Fibroblast of lung (primary cell): Measurements from ENCODE around the gene GRAMD2A. TPM values are rescaled to one million over a fixed set of nuclear protein-coding genes. Genes with fewer than 3 reads are reported as not detected.

Source experiments
- DNase-seq, 2 donors: peaks; one replicate each; pipeline versions ENCODE4 v3.0.0 to v3.0.0-alpha.2; 2010; ENCODE audit warnings: low read depth in 2 of 2
- H2AFZ ChIP-seq: 2 replicates; pipeline ENCODE4 v1.5.1; 2012; ENCODE audit warnings: low read length, control low read depth, inconsistent platforms
- H3K27ac ChIP-seq: 2 replicates; pipeline ENCODE4 v1.5.1; 2011; ENCODE audit warnings: low read length, control low read depth; ENCODE audit not compliant: insufficient read depth
- H3K27me3 ChIP-seq: 2 replicates; pipeline ENCODE4 v1.5.1; 2011; ENCODE audit warnings: mild to moderate bottlenecking, low read length; ENCODE audit not compliant: control insufficient read depth, insufficient read depth
- H3K36me3 ChIP-seq: 2 replicates; pipeline ENCODE4 v1.5.1; 2011; ENCODE audit warnings: low read length; ENCODE audit not compliant: control insufficient read depth, insufficient read depth
- H3K4me1 ChIP-seq: 2 replicates; pipeline ENCODE4 v1.5.1; 2011; ENCODE audit warnings: low read length; ENCODE audit not compliant: control insufficient read depth, insufficient read depth; ENCODE audit errors: extremely low read depth
- H3K4me2 ChIP-seq: 2 replicates; pipeline ENCODE4 v1.5.1; 2011; ENCODE audit warnings: low read length, control low read depth; ENCODE audit not compliant: insufficient read depth; ENCODE audit errors: extremely low read depth
- H3K4me3 ChIP-seq, 4 experiments: fragments of 200-600 bp in 1 of 4; sonication (generic) in 1 of 4; replicated peaks in 1 of 4; 2 replicates each; pipeline ENCODE4 v1.5.1; 2011 to 2016; ENCODE audit warnings: low read length in 4 of 4, low read depth in 3 of 4, mild to moderate bottlenecking in 3 of 4, control low read depth in 2 of 4, inconsistent platforms in 1 of 4, mixed read lengths in 1 of 4; ENCODE audit not compliant: insufficient read depth in 1 of 4; ENCODE audit errors: control extremely low read depth in 1 of 4
- H3K79me2 ChIP-seq: 2 replicates; pipeline ENCODE4 v1.5.1; 2012; ENCODE audit warnings: mild to moderate bottlenecking, low read length, inconsistent platforms; ENCODE audit not compliant: control insufficient read depth, insufficient read depth
- H3K9ac ChIP-seq: 2 replicates; pipeline ENCODE4 v1.5.1; 2011; ENCODE audit warnings: mild to moderate bottlenecking, low read length, control low read depth; ENCODE audit not compliant: insufficient read depth
- H3K9me3 ChIP-seq: 2 replicates; pipeline ENCODE4 v1.5.1; 2012; ENCODE audit warnings: low read depth, low read length; ENCODE audit not compliant: control insufficient read depth, insufficient read depth
- H4K20me1 ChIP-seq: 2 replicates; pipeline ENCODE4 v1.5.1; 2011; ENCODE audit warnings: low read length; ENCODE audit not compliant: control insufficient read depth, insufficient read depth; ENCODE audit errors: extremely low read depth
- CTCF ChIP-seq, 2 donors: IDR thresholded peaks in 1 of 2; conservative IDR thresholded peaks in 1 of 2; 1 replicate in 1 of 2; 2 replicates in 1 of 2; pipeline ENCODE4 v1.5.1; 2011 to 2012; ENCODE audit warnings: low read length in 2 of 2, control low read depth in 1 of 2, inconsistent platforms in 1 of 2, low read depth in 1 of 2, mild to moderate bottlenecking in 1 of 2
- EZH2 ChIP-seq: IDR thresholded peaks from 2 replicates; pipeline ENCODE4 v1.5.1; 2012; ENCODE audit warnings: low read length, control low read depth, mild to moderate bottlenecking; ENCODE audit errors: missing control alignments
- polyA plus RNA-seq, 2 donors: library from polyadenylated mRNA; depleted of rRNA in 1 of 2; stranded (reverse) in 1 of 2; unstranded in 1 of 2; fragments of >200 nt; gene quantifications; 2 replicates each; pipeline ENCODE4 v1.2.1, GENCODE V29; 2011 to 2012; ENCODE audit warnings: missing spikeins in 1 of 2
- total RNA-seq: library from RNA; depleted of rRNA; stranded (reverse); fragments of >200 nt; gene quantifications from 2 replicates; pipeline ENCODE4 v1.2.1, GENCODE V29; 2014

Gene GRAMD2A
- total and polyA plus RNA-seq, 2 donors (not counting 1 experiment from before 2014, with no cell fraction given) = 0.15 to 0.83 TPM

DNA sequence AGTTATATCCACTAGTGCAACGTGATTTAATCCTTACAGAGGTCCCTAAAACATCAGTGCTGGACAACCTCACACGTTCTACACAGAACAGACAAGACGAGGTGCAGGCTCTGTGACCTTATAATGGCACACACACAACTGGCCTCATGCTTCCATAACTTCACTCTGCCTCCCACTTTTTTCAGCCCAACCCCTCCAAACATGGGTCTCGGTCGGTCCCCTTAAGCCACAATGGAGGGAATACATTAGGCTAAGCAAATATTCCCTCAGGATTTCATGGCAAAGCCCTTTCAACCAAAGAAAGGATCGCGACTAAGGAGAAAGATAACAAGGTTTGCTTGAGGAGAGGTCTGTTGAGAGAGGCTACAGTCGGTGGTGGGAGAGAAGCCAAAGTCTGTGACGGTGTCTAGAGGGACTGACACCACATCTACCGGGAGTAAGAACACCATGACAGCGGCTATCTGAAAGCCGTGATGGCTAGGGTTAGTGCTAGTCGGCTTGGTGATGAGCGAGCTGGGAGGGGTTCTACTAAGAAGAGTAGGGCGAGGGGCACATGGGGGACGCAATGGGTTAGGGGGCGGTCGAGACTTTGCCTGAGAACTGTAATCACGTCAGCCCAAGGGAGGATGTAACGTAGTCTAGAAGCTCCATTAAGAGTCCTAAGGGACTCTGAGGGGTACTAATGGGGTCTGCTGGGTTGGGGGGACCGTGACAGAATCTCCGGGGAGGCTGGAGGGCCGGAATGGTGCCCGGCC lies 80.7 kb downstream of the GRAMD2A start:
- peaks cover 2% of the 10 kb centered on the region for H3K4me1 ChIP-seq
- DNase-seq = peak; percentile 35
- H3K79me2 ChIP-seq = peaks cover 42% of the 10 kb centered on the region
- H3K36me3 ChIP-seq = no peaks in the 10 kb centered on the region
- peak overlapping the region; percentile 87 for H2AFZ ChIP-seq
- H3K27ac ChIP-seq = peak overlapping the region; percentile 85
- no peaks in the 10 kb centered on the region for H4K20me1 ChIP-seq
- H3K9me3 ChIP-seq = no peaks in the 10 kb centered on the region
- peak overlapping the region; percentile 93 for H3K9ac ChIP-seq
- TF ChIP-seq EZH2 = no peak
- H3K4me2 ChIP-seq = peak overlapping the region; percentile 73
- peak overlapping the region; percentile 66 to 92 (median 86) for H3K4me3 ChIP-seq
- no peaks in the 10 kb centered on the region for H3K27me3 ChIP-seq

DNA sequence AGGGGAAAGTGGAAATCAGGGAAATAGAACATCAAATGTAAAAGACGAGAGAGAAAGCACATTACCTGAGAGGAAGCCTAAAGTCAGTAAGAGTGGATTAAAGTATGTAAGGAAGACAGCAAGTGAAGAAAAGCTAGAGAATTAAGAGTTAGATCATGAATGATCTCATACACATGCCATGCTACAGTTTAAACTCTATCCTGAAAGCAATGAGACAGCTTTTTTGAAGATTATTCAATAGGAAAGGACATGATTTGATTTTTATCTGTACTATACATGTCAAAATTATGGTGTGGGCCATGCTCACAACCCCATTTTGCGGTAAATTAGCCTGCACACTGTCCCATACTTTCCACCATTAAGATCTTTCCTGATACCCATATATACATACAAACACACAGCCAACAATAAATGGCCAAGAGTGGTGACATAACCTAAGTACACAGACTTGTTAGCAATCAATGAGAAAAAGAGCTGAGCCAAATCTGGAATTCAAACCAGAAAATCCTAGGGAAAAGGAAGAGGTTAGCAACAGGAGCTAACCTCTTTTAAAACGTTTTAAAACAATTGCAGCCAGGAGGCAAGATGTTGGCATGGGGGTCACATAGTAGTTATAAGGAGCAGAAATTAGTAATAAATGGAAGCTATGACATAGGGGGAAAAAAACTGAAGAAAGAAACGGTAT lies 84.1 kb downstream of the GRAMD2A start:
- TF ChIP-seq CTCF (conservative IDR thresholded peaks at IDR 0.05 in 1 of 2, IDR thresholded peaks at IDR 0.05 in 1 of 2; ENCODE audit: low read depth in 1 of 2, low read length in 2 of 2) (no peak), EZH2 (no peak)
- H3K36me3 ChIP-seq = no peaks in the 10 kb centered on the region
- no peak overlapping the region for H2AFZ ChIP-seq
- H3K27me3 ChIP-seq = no peaks in the 10 kb centered on the region
- peaks cover 2% of the 10 kb centered on the region for H3K4me1 ChIP-seq
- peak in 1 of 2 donors; percentile 6 for DNase-seq
- H3K4me3 ChIP-seq = no peak overlapping the region
- no peak overlapping the region for H3K27ac ChIP-seq
- H3K79me2 ChIP-seq = peaks cover 48% of the 10 kb centered on the region
- no peak overlapping the region for H3K4me2 ChIP-seq
- no peaks in the 10 kb centered on the region for H4K20me1 ChIP-seq
- no peaks in the 10 kb centered on the region for H3K9me3 ChIP-seq
- no peak overlapping the region for H3K9ac ChIP-seq

GRCh38 chr15:72112805-72113204 lies 84.8 kb downstream of the GRAMD2A start:
- Histone ChIP-seq H3K4me1 (peaks cover 2% of the 10 kb centered on the region), H3K27ac (no peak overlapping the region), H3K4me2 (no peak overlapping the region), H2AFZ (no peak overlapping the region), H3K27me3 (no peaks in the 10 kb centered on the region), H3K9me3 (no peaks in the 10 kb centered on the region), H3K36me3 (no peaks in the 10 kb centered on the region), H4K20me1 (no peaks in the 10 kb centered on the region), H3K9ac (no peak overlapping the region), H3K4me3 (no peak overlapping the region), H3K79me2 (peaks cover 51% of the 10 kb centered on the region)
- TF ChIP-seq EZH2 (no peak), CTCF (conservative IDR thresholded peaks at IDR 0.05 in 1 of 2, IDR thresholded peaks at IDR 0.05 in 1 of 2; ENCODE audit: low read depth in 1 of 2, low read length in 2 of 2) (no peak)
- no peak for DNase-seq
